GM13976 (cell line): ENCODE measurements around the gene ZSWIM7.

Experiments used
- DNase-seq: peaks from one replicate; pipeline ENCODE4 v3.0.0; 2012; ENCODE audit warnings: low spot score
- in situ Hi-C: fragments of 300-500 bp; cut with MboI; formaldehyde crosslinking; loops from one replicate; pipeline ENCODE4 v1.12.0; 2022; ENCODE audit warnings: low sequenced_read_pairs, mixed read lengths, inconsistent platforms; ENCODE audit not compliant: unreplicated experiment
- TF ChIP-seq, protein P1 (sequence below): IDR thresholded peaks from 2 replicates; pipeline ENCODE4 v1.5.1; 2012; ENCODE audit warnings: borderline replicate concordance, mild to moderate bottlenecking; ENCODE audit not compliant: insufficient read depth; ENCODE audit errors: extremely low read depth, missing control alignments, control extremely low read depth

Gene ZSWIM7, protein sequence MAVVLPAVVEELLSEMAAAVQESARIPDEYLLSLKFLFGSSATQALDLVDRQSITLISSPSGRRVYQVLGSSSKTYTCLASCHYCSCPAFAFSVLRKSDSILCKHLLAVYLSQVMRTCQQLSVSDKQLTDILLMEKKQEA

DNA sequence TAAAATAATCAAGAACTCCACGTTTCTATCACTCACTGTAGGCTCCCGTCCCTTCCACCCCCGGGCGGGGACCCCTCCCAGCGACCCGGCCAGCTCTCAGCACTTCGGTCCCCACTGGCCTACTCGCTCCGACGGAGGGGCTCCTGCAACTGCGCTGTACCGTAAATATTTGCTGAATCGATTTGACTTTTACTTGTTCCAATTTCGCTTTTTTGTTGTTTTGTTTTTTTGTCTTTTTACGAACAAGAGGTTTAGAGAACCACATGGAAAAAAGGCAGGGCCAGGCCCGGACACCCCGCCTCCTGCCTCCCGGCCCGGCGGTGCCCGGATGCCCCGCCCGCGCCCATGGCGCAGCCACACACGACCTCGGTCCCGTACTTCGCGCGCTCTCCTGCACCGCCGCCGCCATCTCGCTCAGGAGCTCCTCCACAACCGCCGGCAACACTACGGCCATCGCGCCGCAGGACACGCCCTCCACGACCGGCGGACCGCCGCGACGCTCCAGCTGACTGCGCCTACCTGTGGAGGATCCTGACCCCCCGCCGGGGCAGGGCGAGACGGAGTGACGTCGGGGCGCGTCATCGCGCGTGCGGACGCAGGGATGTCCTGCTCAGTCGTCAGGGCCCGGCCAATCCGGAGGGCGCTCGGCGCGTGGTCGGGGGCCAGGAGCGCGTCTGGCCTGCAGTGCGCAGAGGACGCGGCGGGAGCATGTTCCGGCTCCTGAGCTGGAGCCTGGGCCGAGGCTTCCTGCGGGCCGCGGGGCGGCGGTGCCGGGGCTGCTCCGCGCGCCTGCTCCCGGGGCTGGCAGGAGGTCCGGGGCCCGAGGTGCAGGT, at the start of gene ZSWIM7, which contains the start of gene TTC19:
Gene ZSWIM7, minus strand, starts transcription at position 564 of the 833 bp plus-strand sequence. Its CDS starts 110 bp downstream, at position 454.
Gene TTC19, plus strand, starts transcription at position 684 of the 833 bp plus-strand sequence. Its CDS starts 25 bp downstream, at position 709.
- TF ChIP-seq, protein P1, sequence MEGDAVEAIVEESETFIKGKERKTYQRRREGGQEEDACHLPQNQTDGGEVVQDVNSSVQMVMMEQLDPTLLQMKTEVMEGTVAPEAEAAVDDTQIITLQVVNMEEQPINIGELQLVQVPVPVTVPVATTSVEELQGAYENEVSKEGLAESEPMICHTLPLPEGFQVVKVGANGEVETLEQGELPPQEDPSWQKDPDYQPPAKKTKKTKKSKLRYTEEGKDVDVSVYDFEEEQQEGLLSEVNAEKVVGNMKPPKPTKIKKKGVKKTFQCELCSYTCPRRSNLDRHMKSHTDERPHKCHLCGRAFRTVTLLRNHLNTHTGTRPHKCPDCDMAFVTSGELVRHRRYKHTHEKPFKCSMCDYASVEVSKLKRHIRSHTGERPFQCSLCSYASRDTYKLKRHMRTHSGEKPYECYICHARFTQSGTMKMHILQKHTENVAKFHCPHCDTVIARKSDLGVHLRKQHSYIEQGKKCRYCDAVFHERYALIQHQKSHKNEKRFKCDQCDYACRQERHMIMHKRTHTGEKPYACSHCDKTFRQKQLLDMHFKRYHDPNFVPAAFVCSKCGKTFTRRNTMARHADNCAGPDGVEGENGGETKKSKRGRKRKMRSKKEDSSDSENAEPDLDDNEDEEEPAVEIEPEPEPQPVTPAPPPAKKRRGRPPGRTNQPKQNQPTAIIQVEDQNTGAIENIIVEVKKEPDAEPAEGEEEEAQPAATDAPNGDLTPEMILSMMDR, result peak; percentile 20
- in situ Hi-C loops, result no loop called here
- DNase-seq, result peak; percentile 99

DNA sequence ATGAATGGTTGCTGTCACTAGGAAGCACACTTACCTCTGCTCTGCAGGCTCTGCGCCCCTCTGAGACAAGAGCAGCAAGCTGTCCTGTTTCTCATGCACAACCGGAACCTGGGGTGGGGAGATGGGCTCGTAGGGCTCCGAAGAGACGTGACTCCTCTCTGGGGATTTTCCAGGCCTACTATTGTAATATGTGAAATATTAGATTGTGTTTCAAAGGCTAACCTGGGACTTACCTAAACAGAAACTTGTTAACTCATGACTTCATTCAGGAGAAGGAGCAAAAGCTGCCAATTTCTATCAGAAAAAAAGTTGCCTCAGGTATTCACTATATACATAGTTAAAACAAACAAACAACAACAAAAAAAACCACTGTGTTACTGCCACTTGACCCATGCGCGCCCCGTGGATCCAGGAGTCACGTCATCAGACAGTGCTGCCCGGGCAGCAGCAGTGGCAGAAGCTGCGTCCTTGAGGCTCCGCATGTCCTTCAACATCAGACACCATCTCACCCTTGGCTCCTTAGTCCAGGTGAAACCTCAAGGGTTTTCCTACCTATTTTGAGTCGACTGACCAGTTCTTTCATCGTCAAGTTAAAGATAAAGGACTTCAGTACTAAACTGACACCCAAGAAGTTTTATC, 49.4 kb upstream of the ZSWIM7 start:
- TF ChIP-seq, protein P1, result no peak
- no peak for DNase-seq

DNA sequence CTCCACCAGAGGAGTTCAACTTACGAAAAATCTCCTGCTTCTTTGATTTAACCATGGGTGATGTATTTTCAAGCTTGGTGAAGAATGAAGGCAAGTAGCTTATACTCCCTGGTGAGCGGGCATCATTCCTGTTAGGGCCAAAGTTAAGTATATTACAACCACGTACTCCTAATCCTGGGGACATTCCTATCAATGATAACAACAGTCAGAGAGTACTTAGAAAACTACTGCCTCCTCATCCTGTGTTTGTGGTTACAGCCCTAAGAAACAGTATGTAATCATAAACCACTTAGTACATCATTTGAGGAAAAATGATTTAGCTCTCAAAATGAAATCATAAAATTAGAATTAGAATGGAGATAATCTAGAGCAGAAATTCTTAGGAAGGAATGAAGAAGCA, 47.5 kb upstream of the ZSWIM7 start:
- in situ Hi-C loops, result no loop called here
- no peak for DNase-seq
- TF ChIP-seq, protein P1, result no peak

More for the DNA sequence above, 49.4 kb upstream of the ZSWIM7 start:
- in situ Hi-C loops, result no loop called here

DNA sequence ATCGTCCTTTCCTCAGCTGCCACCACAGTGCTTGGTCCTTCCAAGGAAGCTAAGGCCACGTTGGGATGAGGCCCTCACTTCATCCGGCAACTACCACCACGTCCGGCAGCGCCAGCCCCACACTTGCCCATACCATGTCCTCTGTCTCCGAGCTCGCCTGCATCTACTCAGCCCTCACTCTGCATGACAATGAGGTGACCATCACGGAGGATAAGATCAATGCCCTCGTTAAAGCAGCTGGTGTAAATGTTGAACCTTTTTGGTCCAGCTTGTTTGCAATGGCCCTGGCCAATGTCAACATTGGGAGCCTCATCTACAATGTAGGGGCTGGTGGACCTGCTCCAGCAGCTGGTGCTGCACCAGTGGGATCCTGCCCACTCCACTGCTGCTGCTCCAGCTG, 45.0 kb upstream of the ZSWIM7 start:
- TF ChIP-seq, protein P1, result no peak
- in situ Hi-C loops, result no loop called here

DNA sequence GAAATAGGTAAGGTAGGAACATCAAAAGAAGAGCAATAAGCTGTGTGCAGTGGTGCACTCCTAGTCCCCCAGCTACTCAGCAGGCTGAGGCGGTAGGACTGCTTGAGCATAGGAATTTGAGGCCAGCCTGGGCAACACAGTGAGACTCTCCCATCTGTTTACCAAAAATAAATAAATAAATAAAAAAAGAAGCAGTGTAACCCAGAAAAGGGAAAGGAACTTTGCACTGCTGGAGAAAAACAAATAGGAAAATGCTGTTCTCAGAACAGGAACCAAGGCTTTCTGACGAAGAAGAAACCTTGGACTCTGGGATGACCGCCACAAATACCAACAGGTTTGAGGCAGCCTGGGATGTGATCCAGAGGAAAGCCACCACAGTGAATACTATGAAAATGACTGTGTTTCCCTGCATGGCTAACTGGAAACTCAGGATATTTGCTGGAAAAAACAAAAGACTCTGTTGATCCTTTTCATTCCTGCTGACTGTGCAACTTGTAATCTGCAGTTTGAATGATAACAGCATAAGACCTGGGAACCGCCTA, 41.3 kb upstream of the ZSWIM7 start:
- DNase-seq, result no peak
- in situ Hi-C loops, result no loop called here
- TF ChIP-seq, protein P1, result no peak

More for the DNA sequence above, 45.0 kb upstream of the ZSWIM7 start:
- DNase-seq, result no peak

DNA sequence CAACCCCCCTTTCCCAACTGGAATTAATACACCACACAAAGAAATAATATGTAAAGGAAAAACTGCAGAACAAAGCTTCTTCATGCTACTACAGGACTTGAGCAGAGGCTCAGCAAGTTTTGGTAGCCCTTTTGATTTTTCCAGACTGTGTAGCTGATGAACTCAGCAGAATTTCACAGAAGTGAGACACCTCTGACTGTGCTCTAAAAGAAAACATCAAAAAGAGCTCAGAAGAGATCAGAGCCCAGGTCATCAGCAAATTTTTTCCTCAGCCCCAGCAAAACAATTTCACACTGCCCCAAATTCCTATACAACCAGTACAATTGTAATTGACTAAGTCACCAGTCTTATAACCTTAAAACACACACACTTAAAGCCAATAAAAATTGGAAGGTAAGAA, 38.1 kb upstream of the ZSWIM7 start:
- TF ChIP-seq, protein P1, result no peak

More for the DNA sequence above, 38.1 kb upstream of the ZSWIM7 start:
- no peak for DNase-seq
- in situ Hi-C loops, result no loop called here
